ENCODE data around the gene CLEC1B. TPM values are rescaled to one million over a fixed set of nuclear protein-coding genes. Genes with fewer than 3 reads are reported as not detected.

The CLEC1B gene
- total RNA-seq, 2 experiments from 2014 or later, result not detected

GRCh38 chr12:10016881-10017280 lies 18.0 kb upstream of the CLEC1B start:
- Histone ChIP-seq H3K4me2 (ENCODE audit: low read length) (no peak overlapping the region), H3K4me3 (ENCODE audit: low read depth, low read length, poor library complexity, severe bottlenecking) (no peak overlapping the region), H3K4me1 (ENCODE audit: insufficient read depth, low read length, poor library complexity, severe bottlenecking) (no peaks in the 10 kb centered on the region), H3K27ac (ENCODE audit: low read depth, low read length, poor library complexity, severe bottlenecking) (no peak overlapping the region), H3K79me2 (ENCODE audit: insufficient read depth, low read depth, low read length) (no peaks in the 10 kb centered on the region), H2AFZ (ENCODE audit: low read length) (no peak overlapping the region; the same call in 1 of the 2 replicates), H4K20me1 (ENCODE audit: insufficient read depth, low read length) (no peaks in the 10 kb centered on the region), H3K9me2 (ENCODE audit: insufficient read depth, low read length) (no peaks in the 10 kb centered on the region), H3K9me3 (ENCODE audit: low read length) (no peaks in the 10 kb centered on the region), H3K36me3 (ENCODE audit: insufficient read depth, low read length) (no peaks in the 10 kb centered on the region)
- no TSS peak for BruUV-seq (replicated peaks)
- ChIA-PET POLR2A (no interaction called here), CTCF (ENCODE audit: unreplicated experiment) (no interaction called here)
- intact Hi-C loops (cut with micrococcal nuclease; ENCODE audit: unreplicated experiment), result loop anchor here (5.0 kb wide), 1 partner anchor 125 kb away; no protein-coding TSS in a partner anchor
- DNase-seq (ENCODE audit: low spot score), result no peak
- TF ChIP-seq CTCF (conservative IDR thresholded peaks at IDR 0.05; ENCODE audit: low read length), result no peak
- TF ChIP-seq EZH2phosphoT487 (IDR thresholded peaks at IDR 0.05; ENCODE audit: borderline replicate concordance, low read depth, low read length), result no peak

- no peak overlapping the region for H2AFZ ChIP-seq (ENCODE audit: low read length)
- H3K9me3 ChIP-seq (ENCODE audit: low read length), result no peaks in the 10 kb centered on the region
- no peak overlapping the region for H3K4me3 ChIP-seq (ENCODE audit: low read depth, low read length, poor library complexity, severe bottlenecking)
- no peaks in the 10 kb centered on the region for H4K20me1 ChIP-seq (ENCODE audit: insufficient read depth, low read length)
- intact Hi-C loops (cut with micrococcal nuclease; ENCODE audit: unreplicated experiment), result loop anchor here (5.0 kb wide), 1 partner anchor 127 kb away; no protein-coding TSS in a partner anchor
- no peak overlapping the region for H3K4me2 ChIP-seq (ENCODE audit: low read length)
- H3K79me2 ChIP-seq (ENCODE audit: insufficient read depth, low read depth, low read length), result no peaks in the 10 kb centered on the region
- no peaks in the 10 kb centered on the region for H3K9me2 ChIP-seq (ENCODE audit: insufficient read depth, low read length)
- no peaks in the 10 kb centered on the region for H3K36me3 ChIP-seq (ENCODE audit: insufficient read depth, low read length)
- TF ChIP-seq EZH2phosphoT487 (IDR thresholded peaks at IDR 0.05; ENCODE audit: borderline replicate concordance, low read depth, low read length) (no peak), CTCF (conservative IDR thresholded peaks at IDR 0.05; ENCODE audit: low read length) (no peak)
- DNase-seq (ENCODE audit: low spot score), result no peak
- BruUV-seq (replicated peaks), result no TSS peak
- no peaks in the 10 kb centered on the region for H3K4me1 ChIP-seq (ENCODE audit: insufficient read depth, low read length, poor library complexity, severe bottlenecking)
- POLR2A ChIA-PET, result no interaction called here
- CTCF ChIA-PET (ENCODE audit: unreplicated experiment), result no interaction called here
- no peak overlapping the region for H3K27ac ChIP-seq (ENCODE audit: low read depth, low read length, poor library complexity, severe bottlenecking)
Measured at GRCh38 chr12:10015450-10015849, 16.5 kb upstream of the CLEC1B start.

GRCh38 chr12:10012630-10013330 lies 13.9 kb upstream of the CLEC1B start:
- no peak overlapping the region for H3K4me2 ChIP-seq (ENCODE audit: low read length)
- no peaks in the 10 kb centered on the region for H3K9me2 ChIP-seq (ENCODE audit: insufficient read depth, low read length)
- H3K4me3 ChIP-seq (ENCODE audit: low read depth, low read length, poor library complexity, severe bottlenecking), result no peak overlapping the region
- no peaks in the 10 kb centered on the region for H3K4me1 ChIP-seq (ENCODE audit: insufficient read depth, low read length, poor library complexity, severe bottlenecking)
- no peak overlapping the region for H2AFZ ChIP-seq (ENCODE audit: low read length)
- H3K79me2 ChIP-seq (ENCODE audit: insufficient read depth, low read depth, low read length), result no peaks in the 10 kb centered on the region
- no peaks in the 10 kb centered on the region for H4K20me1 ChIP-seq (ENCODE audit: insufficient read depth, low read length)
- no peak for DNase-seq (ENCODE audit: low spot score)
- H3K36me3 ChIP-seq (ENCODE audit: insufficient read depth, low read length), result no peaks in the 10 kb centered on the region
- intact Hi-C loops (cut with micrococcal nuclease; ENCODE audit: unreplicated experiment), result no loop called here
- H3K9me3 ChIP-seq (ENCODE audit: low read length), result no peaks in the 10 kb centered on the region
- POLR2A ChIA-PET, result interaction anchor here (0.6 to 1.7 kb wide), 4 partner anchors 11 to 214 kb away, joined by 3 to 6 read pairs (median 4); no protein-coding TSS in a partner anchor
- no peak overlapping the region for H3K27ac ChIP-seq (ENCODE audit: low read depth, low read length, poor library complexity, severe bottlenecking)
- TF ChIP-seq CTCF (conservative IDR thresholded peaks at IDR 0.05; ENCODE audit: low read length) (no peak), EZH2phosphoT487 (IDR thresholded peaks at IDR 0.05; ENCODE audit: borderline replicate concordance, low read depth, low read length) (no peak)
- CTCF ChIA-PET (ENCODE audit: unreplicated experiment), result no interaction called here
- no TSS peak for BruUV-seq (replicated peaks)

Measured in OCI-LY7 (cell line).